WERI-Rb-1 (cell line): Measurements from ENCODE around the gene SNX27.
"Not testable (repeated sequence)": the region's sequence is repeated elsewhere in the genome, so short reads cannot be mapped to it uniquely, and the experiment has no call there.

ENCODE experiments used
- DNase-seq: peaks from one replicate; pipeline ENCODE4 v3.0.0-alpha.2; 2020
- H3K27ac ChIP-seq: fragments of 250-450 bp; sonication (Bioruptor Pico); 2 replicates; pipeline ENCODE4 v1.5.1; 2020; ENCODE audit warnings: mild to moderate bottlenecking, moderate library complexity
- H3K27me3 ChIP-seq: fragments of 250-450 bp; sonication (Bioruptor Pico); 2 replicates; pipeline ENCODE4 v1.5.1; 2021; ENCODE audit warnings: mild to moderate bottlenecking, low read depth, moderate library complexity; ENCODE audit not compliant: insufficient read depth, severe bottlenecking
- H3K36me3 ChIP-seq: fragments of 250-450 bp; sonication (Bioruptor Pico); 2 replicates; pipeline ENCODE4 v1.5.1; 2020; ENCODE audit warnings: mild to moderate bottlenecking, moderate library complexity
- H3K4me3 ChIP-seq: 2 replicates; pipeline ENCODE4 v1.5.1; 2011; ENCODE audit warnings: low read depth, mild to moderate bottlenecking, control low read depth, low read length
- H3K9me3 ChIP-seq: fragments of 250-450 bp; sonication (Bioruptor Pico); 2 replicates; pipeline ENCODE4 v1.5.1; 2021; ENCODE audit warnings: mild to moderate bottlenecking, moderate library complexity; ENCODE audit not compliant: severe bottlenecking
- TF ChIP-seq, protein P1 (sequence below): IDR thresholded peaks from 2 replicates; pipeline ENCODE4 v1.5.1; 2011; ENCODE audit warnings: low read depth, mild to moderate bottlenecking, control low read depth, inconsistent platforms, low read length

The SNX27 gene

DNA sequence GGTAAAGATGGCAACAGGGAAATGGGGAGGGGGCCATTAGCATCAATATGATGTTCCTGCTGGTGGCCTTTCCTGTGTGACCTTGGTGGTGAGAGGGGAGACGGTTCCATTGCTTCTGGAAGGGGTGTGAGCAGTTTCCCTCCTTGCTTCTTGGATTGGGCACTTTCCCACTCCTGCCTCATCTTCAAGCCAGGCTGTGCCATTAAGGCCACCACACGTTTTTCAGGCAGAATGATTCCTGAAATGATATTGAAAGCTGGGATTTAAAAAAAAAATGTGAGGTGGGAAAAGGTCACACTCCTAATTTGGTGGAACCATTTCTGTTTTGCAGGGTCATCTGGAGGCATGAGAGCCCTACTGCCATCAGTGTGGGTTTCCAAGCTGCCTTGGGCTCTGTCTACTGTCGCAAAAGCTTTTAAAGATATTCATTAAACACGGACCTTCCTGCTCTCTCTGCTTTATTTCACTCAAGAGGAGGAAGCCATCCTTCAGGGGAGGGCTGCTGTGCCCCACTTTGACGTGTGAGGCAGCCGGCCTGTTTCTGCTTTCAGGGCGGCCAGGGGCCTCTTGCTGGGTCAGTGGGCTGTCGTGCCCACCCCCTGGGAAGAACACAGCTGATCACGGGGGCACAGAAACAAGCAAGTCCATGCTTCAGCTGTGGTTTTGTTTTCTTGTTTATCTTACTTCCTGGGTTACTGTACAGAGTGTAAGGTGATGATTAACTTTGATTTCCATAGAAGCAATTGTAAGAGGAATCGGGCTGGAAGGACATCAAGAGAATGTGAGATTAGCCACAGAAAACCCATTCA lies 117.5 kb downstream of the SNX27 start:
- H3K27me3 ChIP-seq, result no peaks in the 10 kb centered on the region
- TF ChIP-seq, protein P1, sequence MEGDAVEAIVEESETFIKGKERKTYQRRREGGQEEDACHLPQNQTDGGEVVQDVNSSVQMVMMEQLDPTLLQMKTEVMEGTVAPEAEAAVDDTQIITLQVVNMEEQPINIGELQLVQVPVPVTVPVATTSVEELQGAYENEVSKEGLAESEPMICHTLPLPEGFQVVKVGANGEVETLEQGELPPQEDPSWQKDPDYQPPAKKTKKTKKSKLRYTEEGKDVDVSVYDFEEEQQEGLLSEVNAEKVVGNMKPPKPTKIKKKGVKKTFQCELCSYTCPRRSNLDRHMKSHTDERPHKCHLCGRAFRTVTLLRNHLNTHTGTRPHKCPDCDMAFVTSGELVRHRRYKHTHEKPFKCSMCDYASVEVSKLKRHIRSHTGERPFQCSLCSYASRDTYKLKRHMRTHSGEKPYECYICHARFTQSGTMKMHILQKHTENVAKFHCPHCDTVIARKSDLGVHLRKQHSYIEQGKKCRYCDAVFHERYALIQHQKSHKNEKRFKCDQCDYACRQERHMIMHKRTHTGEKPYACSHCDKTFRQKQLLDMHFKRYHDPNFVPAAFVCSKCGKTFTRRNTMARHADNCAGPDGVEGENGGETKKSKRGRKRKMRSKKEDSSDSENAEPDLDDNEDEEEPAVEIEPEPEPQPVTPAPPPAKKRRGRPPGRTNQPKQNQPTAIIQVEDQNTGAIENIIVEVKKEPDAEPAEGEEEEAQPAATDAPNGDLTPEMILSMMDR, result no peak
- H3K4me3 ChIP-seq, result no peak overlapping the region
- H3K9me3 ChIP-seq, result peaks cover 3% of the 10 kb centered on the region
- no peaks in the 10 kb centered on the region; the same call in 1 of the 2 replicates for H3K36me3 ChIP-seq
- no peak overlapping the region for H3K27ac ChIP-seq
- DNase-seq, result peak; percentile 6

DNA sequence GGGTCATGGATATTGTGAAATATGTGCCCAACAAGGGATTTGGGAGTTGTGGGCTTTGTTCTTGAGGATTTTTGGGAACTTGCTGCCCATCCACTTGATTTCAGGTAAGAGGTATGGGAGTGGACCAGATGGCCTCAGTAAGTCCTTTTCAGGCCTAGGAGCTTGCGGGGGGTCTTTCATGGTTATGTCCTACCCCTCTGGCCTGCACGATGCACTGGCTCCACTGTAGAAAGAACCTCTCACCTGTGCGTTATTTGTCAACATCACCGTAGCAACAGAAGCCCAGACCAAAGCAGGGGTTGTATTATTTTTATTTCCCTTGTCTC lies 118.1 kb downstream of the SNX27 start:
- Histone ChIP-seq H3K27me3 (no peaks in the 10 kb centered on the region), H3K4me3 (no peak overlapping the region)

DNA sequence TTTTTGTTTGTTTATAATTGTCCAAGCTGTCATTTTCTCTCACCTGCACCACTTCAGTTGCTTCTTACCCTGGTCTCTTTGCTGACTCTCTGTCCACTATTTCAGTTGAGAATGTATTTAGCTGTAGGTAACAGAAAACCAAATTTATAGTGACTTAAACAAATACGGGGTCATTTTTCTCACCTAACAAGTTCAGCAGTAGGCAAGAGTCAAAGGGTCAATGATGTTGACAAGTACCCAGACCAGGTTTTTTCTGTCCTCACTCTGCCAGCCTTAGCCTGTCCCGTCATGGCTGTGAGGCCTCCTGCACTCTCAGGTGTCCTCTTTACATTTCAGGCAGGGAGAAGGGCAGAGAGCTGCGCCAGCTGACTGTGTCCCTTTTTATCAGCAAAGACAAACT lies 121.3 kb downstream of the SNX27 start:
- Histone ChIP-seq H3K4me3 (no peak overlapping the region), H3K9me3 (peaks cover 17% of the 10 kb centered on the region), H3K36me3 (no peaks in the 10 kb centered on the region; the same call in 1 of the 2 replicates), H3K27me3 (no peaks in the 10 kb centered on the region), H3K27ac (no peak overlapping the region)
- TF ChIP-seq, protein P1, result no peak
- DNase-seq, result peak; percentile 9

More for the DNA sequence above, 118.1 kb downstream of the SNX27 start:
- DNase-seq, result peak; percentile 8
- Histone ChIP-seq H3K27ac (no peak overlapping the region), H3K9me3 (peaks cover 3% of the 10 kb centered on the region), H3K36me3 (no peaks in the 10 kb centered on the region; the same call in 1 of the 2 replicates)
- TF ChIP-seq, protein P1, result no peak

DNA sequence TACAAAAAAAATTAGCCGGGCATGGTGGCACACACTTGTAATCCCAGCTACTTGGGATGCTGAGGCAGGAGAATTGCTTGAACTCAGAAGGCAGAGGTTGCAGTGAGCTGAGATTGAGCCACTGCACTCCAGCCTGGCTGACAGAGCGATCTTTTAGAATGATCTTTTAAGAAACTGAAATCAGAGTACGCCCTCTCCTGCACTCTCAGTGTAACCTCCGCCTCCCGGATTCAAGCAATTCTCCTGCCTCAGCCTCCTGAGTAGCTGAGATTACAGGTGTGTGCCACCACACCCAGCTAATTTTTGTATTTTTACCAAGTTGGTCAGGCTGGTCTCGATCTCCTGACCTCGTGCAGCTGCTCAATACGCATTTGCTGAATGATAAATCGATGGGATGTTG lies 122.1 kb downstream of the SNX27 start:
- H3K27me3 ChIP-seq, H3K36me3 ChIP-seq, H3K4me3 ChIP-seq, H3K27ac ChIP-seq: not testable (repeated sequence)
- TF ChIP-seq, protein P1, result peak; percentile 40; the same call in 1 of the 2 replicates
- H3K9me3 ChIP-seq, result peaks cover 21% of the 10 kb centered on the region
- DNase-seq, result peak; percentile 50

DNA sequence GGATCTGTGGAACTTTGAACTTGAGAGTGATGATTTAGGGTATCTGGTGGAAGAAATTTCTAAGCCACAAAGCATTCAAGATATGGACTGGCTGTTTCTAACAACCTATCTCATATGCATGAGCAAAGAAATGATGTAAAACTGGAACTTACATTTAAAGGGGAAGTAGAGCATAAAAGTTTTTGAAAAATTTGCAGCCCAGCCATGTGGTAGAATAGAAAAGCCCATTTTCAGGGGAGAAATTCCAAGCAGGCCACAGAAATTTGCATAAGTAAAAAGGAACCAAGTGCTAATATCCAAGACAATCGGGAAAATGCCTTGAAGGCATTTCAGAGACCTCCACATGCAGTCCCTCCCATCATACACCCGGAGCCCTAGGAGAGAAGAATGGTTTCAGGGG lies 125.2 kb downstream of the SNX27 start:
- H3K27ac ChIP-seq, result no peak overlapping the region
- H3K9me3 ChIP-seq, result peaks cover 18% of the 10 kb centered on the region
- DNase-seq, result no peak
- TF ChIP-seq, protein P1, result no peak
- H3K4me3 ChIP-seq, result no peak overlapping the region
- H3K27me3 ChIP-seq, result no peaks in the 10 kb centered on the region
- H3K36me3 ChIP-seq, result no peaks in the 10 kb centered on the region

DNA sequence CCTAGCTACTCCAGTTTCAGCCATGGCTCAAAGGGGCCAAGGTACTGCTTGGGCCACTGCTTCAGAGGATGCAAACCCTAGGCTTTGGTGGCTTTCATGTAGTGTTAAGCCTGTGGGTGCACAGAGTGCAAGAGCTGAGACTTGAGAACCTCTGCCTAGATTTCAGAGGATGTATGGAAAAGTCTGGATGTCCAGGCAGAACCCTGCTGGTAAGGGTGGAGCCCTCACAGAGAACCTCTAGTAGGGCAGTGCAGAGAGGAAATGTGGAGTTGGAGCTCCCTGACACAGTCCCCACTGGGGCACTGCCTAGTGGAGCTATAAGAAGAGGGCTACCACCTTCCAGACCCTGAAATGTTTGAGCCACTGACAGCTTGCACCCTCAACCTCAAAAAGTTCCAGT lies 125.6 kb downstream of the SNX27 start:
- no peak overlapping the region for H3K27ac ChIP-seq
- TF ChIP-seq, protein P1, result no peak

More for the DNA sequence above, 125.6 kb downstream of the SNX27 start:
- no peaks in the 10 kb centered on the region for H3K27me3 ChIP-seq
- no peaks in the 10 kb centered on the region for H3K36me3 ChIP-seq
- peak; percentile 9 for DNase-seq
- peaks cover 18% of the 10 kb centered on the region for H3K9me3 ChIP-seq
- no peak overlapping the region for H3K4me3 ChIP-seq
